Hippocampal formation (tissue), 2 donors: ENCODE results near the gene CDH2.
"Not testable (repeated sequence)": the region's sequence is repeated elsewhere in the genome, so short reads cannot be mapped to it uniquely, and the experiment has no call there.

Source experiments
- DNase-seq, 2 donors: peaks; one replicate each; lab custom pipeline; 2025; lab: John Stamatoyannopoulos, UW

The CDH2 gene

DNA sequence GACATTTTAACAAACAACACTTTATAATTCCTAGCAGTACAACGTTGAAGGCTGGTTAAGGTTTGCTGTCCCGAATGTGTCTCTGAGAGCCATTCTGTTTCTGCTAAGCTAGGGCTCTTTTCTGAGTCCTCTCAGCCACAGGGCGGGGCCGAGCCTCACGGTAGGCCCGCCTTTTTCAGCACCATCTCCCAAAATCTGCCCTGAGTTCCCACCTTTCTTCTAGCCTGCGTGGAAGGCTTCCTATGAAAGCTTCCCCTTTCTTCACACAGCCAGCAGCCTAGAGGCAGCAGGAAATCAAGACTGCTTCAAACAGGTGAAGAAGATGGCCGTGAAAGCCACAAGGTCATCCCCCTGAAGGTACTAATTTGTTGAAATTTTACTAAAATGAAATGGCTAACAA, 255.5 kb downstream of the CDH2 start:
- DNase-seq, result no peak

DNA sequence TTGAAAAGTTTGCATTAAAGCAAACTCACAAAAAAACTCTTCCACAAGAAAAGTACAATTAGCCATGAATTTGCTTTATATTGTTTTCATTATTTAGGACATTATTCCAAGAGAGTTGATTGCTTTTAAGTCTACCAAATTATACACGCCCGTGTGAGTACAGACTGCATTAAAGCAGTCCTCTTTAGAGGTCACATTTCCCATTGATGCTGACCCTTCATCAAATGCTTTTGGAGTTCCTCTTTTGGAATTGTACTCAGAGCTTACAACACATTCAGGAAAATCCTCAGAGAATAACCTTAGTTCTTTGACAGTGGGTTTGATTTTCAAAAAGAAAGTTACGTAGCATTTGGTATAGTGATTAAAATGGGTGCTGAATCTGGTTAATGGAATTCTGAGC, 256.1 kb downstream of the CDH2 start:
- DNase-seq, result no peak

DNA sequence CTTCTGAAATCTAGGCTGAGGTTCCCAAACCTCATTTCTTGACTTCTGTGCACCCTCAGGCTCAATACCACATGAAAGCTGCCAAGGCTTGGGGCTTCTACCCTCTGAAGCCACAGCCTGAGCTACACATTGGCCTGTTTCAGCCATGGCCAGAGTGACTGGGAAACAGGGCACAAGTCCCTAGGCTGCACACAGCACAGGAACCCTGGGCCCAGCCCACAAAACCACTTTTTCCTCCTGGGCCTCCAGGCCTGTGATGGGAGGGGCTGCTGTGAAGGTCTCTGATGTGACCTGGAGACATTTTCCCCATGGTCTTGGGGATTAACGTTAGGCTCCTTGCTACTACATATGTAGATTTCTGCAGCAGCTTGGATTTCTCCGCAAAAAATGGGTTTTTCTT, 270.7 kb downstream of the CDH2 start:
- not testable (repeated sequence) for DNase-seq

DNA sequence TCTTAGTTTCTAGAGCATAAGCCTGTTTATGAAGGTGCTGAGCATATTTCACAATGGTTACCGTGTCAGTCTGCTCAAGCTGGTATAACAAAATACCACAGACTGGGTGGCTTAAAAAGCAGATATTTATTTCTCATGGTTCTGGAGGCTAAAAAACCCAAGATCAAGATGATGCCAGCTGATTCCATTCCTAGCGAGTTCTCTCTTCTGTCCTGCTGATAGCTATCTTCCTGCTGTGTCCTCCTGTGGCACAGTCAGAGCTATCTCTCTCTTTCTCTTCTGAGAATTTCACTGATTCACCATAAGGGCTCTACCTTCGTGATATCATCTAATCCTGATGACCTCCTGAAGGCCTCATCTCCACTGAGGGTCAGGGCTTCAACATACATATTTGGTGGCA, 273.0 kb downstream of the CDH2 start:
- DNase-seq, result no peak

DNA sequence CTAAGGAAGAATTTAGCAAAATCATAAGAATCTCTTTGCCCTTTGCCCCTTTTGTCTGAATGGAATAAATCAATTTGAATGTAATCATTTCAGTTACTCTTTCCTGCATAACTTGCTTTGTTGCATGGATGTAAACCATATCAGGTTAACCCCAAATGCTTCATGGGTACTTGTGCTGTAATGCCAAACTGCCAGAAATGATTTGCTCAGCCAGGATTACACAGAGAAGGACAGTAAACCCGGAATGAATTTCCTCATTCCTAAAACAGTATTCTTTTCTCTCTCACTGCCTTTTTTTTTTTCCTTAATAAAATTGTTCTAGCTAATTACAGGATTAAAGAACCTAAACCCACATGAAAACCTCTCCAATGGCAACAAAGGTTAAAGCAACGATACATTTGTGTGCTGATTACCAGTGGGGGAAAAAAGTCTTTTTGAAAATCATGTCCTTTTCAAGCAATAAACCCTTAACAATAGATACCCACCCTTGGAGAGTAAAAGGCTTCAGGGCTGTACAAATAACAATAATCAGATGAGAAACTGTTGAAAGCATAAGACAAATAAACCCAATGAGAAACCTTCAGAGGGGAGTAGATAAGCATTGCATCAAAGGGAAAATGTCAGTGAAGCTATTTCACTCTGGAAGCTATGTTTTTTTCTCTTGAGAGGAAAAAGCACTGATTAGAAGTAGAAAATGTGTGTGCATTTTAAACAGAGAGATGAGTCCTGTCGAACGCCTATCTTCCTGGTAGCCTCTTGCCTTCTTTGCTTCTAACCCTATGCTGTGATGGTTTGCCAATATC, 275.3 kb downstream of the CDH2 start:
- no peak for DNase-seq
